NCI-H748 treated with DMSO at 0.1 percent for 48 hours (cell line): ENCODE data around the gene KNSTRN.

ENCODE experiments used
- DNase-seq: peaks from one replicate; lab custom pipeline; 2025; lab: John Stamatoyannopoulos, UW

KNSTRN gene

DNA sequence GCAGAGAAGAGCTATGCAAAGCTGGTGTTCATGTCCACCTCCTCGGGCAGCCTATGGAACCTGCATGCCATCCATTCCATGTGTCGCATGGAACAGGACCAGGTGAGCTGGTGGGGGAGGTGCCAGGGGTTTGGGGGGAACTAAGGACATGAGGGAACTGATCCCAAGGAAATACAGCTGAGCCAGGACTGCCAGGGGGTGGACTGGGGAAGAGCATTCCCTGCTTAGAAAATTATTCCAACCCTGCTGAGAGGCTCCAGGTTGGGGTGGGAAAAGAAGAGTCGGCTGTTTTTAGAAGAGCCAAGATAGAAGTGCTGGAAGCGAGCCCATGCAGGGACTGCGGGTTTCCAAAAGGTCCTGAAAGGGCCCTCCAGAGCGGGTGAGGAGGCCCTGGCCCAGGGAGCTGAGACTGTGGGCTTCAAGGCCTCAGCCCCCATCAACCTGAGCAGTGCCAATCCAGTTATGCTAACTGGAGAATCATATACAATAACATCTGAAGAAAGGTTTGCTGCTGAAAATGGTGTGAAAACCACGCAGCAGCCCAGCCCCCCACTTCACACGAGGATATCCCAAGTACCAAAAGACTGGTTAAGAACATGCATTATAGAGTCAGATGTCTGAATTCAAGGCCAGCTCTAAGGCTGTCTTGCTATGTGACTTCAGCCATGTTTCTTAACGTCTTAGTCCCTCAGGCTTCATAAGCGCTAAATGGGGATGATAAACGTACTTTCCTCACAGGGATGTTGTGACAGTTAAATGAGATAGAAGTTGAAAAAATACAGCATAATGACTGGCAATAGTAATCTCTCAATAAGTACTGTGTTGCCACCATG is 16.7 kb upstream of the KNSTRN start:
- DNase-seq = no peak

DNA sequence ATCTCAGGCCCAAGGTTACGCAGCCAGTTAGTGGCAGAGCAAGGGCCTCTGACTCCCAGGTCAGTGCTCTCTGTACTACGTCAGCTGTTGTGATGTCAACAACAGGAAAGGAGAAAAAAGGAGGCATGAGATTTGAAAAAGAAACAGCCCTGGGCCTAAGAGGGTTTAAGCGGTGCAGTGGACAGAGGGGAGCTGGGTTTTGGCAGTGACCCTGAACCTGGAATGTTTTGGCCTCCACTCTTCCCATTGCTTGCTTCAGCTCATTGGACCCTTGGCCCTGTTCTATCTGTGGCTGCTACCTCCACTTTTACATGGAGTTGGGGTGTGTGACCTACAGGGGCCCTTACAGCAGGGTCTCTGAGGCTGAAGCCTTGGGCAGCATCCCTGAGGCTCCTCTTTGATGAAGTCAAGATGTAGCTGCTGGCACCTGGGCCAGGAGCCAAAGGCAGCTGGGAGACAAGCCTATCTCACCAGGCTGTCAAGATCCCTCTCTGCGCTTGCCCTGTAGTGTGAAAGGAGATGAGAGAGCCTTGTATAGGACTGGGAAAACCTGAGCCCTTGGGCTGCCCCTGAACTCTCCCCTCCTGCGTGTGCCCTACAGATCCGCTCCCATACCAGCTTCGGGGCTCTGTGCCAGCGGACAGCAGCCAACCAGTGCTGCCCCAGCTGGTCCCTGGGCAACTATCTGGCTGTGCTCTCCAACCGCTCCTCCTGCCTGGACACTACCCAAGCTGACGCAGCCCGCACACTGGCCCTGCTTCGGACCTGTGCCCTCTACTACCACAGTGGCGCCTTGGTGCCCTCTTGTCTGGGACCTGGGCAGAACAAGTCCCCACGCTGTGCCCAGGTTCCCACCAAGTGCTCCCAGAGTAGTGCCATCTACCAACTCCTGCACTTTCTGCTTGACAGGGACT is 15.8 kb upstream of the KNSTRN start:
- DNase-seq = no peak

DNA sequence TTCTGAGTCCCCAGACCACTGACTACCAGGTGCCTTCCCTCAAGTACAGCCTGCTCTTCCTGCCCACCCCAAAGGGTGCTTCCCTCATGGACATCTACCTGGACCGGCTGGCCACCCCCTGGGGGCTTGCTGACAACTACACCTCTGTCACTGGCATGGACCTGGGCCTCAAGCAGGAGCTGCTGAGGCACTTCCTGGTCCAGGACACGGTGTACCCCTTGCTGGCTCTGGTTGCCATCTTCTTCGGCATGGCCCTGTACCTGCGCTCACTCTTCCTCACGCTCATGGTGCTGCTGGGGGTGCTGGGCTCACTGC is 15.2 kb upstream of the KNSTRN start:
- no peak for DNase-seq

DNA sequence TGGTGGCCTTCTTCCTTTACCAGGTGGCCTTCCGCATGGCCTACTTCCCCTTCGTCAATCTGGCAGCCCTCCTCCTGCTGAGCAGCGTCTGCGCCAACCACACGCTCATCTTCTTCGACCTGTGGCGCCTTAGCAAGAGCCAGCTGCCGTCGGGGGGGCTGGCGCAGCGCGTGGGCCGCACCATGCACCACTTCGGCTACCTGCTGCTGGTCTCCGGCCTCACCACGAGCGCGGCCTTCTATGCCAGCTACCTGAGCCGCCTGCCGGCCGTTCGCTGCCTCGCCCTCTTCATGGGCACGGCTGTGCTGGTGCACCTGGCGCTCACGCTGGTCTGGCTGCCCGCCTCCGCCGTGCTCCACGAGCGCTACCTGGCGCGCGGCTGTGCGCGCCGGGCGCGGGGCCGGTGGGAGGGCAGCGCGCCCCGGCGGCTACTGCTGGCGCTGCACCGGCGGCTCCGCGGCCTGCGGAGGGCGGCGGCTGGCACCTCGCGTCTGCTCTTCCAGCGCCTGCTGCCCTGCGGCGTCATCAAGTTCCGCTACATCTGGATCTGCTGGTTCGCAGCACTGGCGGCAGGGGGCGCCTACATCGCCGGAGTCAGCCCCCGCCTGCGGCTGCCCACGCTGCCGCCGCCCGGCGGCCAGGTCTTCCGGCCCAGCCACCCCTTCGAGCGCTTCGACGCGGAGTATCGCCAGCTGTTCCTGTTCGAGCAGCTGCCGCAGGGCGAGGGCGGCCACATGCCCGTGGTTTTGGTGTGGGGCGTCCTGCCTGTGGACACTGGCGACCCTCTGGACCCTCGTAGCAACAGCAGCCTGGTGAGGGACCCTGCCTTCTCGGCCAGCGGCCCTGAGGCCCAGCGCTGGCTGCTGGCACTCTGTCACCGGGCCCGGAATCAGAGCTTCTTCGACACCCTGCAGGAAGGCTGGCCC is 14.6 kb upstream of the KNSTRN start:
- peak; percentile 61 for DNase-seq

DNA sequence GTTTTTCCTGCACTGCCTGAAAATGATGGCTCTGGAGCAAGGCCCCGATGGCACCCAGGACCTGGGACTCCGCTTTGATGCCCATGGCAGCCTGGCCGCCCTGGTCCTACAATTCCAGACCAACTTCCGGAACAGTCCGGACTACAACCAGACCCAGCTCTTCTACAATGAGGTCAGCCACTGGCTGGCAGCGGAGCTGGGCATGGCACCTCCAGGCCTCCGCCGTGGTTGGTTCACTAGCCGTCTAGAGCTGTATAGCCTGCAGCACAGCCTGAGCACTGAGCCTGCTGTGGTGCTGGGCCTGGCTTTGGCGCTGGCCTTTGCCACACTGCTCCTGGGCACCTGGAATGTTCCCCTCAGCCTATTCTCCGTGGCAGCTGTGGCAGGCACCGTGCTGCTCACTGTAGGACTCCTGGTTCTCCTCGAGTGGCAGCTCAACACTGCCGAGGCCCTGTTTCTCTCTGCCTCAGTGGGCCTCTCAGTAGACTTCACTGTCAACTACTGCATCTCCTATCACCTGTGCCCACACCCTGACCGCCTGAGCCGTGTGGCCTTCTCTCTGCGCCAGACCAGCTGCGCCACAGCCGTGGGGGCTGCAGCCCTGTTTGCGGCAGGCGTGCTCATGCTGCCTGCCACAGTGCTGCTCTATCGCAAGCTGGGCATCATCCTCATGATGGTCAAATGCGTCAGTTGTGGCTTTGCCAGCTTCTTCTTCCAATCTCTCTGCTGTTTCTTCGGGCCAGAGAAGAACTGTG is 13.6 kb upstream of the KNSTRN start:
- DNase-seq = no peak

DNA sequence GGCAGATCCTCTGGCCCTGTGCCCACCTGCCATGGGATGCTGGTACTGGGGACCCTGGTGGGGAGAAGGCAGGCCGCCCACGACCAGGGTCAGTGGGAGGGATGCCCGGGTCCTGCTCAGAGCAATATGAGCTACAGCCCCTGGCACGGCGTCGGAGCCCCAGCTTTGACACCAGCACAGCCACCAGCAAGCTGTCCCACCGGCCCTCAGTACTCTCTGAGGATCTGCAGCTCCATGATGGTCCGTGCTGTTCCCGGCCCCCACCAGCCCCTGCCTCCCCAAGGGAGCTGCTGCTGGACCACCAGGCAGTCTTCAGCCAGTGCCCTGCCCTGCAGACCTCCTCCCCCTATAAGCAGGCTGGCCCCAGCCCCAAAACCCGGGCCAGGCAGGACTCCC is 13.0 kb upstream of the KNSTRN start:
- DNase-seq = no peak

DNA sequence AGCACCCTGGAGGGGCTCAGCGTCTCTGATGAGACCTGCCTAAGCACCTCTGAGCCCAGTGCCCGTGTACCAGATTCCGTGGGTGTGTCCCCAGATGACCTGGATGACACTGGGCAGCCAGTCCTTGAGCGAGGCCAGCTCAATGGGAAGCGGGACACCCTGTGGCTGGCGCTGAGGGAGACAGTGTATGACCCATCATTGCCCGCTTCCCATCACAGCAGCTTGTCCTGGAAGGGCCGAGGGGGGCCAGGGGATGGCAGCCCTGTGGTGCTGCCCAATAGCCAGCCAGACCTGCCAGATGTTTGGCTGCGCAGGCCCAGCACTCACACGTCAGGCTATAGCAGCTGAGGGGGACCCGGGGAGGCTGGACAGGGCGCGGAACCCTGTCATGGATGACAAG is 12.6 kb upstream of the KNSTRN start:
- DNase-seq = no peak

DNA sequence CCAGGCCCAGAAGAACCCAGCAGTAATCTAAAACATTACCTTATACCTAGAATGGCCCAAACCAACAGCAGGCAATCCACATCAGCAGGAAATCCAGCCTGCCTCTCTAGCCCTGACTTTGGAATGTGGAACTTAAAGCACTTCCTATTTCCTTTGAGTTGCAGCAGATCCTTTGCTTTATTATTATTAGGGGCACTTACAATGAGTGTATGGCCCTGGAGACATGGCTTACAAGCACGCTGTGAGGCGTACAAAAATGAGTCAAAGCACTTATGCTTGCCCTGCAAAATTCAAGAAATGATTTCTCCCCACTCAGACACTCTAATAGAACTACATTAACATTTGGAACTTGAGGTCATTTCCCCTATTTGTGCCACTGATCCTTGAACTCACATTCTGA is 9.5 kb upstream of the KNSTRN start:
- no peak for DNase-seq

DNA sequence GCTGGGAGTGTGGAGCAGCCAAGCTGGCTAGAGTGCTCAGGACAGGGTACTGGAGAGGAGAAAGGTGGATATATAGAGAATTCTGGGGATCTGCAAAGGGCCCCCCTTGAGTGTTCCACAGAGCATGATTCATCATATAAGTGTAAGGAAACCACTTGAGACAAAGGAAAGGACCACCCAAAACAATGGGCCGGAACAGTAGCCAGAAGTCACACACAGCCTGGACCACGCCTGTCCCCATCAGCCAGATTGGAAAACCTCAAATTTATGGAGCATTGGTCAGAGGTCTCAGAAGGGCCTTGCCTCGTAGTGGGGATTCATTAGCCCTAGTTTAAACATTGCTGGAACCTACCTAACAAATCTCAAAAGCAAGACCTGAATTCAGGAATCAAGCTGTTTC is 4.9 kb upstream of the KNSTRN start:
- no peak for DNase-seq

DNA sequence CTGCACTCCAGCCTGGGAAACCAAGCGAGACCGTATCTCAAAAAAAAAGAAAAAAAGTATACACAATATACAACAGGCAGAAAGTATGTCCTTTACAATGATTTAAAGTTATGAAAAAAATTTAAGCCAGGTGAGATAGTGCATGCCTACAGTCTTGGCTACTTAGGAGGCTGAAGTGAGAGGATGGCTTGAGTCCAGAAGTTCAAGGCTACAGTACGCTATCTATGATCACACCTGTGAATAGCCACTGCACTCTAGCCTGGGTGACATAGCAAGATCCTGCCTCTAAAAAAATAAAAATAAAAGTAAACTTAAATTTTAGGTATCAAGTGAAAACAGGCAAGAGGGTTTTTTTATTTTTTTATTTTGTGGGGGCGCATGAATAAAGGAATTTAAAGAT is 3.1 kb upstream of the KNSTRN start:
- DNase-seq = no peak

DNA sequence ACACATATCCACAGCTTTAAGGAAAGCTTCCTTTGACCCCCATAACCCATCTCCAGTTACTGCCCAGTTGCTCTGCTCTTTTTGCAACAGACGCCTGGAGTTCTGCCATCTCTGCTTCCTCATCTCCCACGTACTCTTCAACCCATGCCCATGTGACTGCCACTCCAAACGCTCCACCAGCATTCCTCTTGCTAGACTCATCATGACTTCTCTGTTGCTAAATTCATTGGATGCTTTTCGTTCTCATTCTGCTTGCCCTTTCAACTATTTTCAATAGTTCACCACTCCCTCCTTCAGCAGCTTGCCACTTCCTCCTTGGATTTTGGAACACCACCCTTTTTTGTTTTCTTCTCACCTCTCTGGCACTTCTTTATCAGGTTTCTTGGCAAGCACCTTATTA is 2.7 kb upstream of the KNSTRN start:
- DNase-seq = no peak

DNA sequence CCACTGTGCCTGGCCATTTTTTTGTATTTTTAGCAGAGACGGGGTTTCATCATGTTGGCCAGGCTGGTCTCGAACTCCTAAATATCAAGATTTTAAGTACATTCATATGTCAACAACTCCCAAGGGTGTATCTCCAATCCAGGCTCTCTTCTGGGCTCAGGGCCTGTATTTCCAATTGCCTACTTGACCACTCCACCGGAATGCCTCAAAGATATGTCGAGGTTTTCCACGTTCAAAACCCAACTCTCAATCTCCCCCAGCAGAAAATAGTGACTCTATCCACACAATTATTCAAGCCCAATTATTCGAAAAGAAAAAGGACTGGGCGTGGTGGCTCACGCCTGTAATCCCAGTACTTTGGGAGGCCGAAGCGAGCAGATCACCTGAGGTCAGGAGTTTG is 1.9 kb upstream of the KNSTRN start:
- no peak for DNase-seq

DNA sequence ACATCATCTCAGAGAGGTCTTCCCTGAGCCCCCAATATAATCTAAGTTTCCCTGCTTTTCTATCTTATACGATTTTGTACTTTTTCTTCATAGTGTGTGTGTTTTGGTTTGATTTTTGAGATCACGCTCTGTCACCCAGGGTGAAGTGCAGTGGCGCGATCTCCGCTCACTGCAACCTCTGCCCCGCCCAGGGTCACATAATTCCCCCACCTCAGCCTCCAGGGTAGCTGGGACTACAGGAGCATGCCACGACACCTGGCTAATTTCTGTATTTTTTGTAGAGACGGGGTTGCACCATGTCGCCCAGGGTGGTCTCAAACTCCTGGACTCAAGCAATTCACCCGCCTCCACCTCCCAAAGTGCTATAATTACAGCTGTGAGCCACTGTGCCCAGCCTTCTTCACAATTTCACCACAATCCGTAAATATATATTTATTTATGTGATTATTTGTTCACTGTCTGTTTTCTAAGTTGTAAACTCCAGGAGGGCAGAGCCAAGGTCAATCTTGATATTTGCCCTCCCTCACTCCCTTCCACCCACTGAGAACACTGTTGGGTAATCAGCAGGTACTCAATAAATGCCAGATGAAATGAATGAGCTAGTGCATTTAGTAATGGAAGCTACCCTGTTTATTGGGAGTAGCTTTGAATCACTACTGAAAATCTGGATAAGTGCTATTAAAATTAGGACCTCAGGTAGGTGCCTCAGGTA is 547 bp upstream of the KNSTRN start:
- DNase-seq = no peak

DNA sequence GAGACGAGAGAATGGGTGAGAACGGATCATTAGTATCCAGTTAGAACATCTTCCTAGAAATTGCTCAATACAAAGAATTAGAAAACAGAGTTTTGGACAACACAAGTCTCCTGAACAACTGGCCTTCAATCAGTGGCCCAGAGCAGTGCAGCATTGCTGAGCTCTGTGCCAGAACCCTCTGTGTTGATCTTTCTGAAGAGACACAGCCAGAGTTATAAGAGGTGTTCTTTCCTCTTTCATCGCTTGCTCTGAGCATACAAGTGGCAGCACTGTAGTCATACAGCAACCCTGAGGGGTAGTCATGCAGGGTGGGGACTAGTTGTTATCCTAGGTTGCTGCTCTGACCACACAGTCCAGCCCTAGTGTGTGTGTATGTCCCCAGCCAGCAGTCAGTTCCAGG is 4.0 kb downstream of the KNSTRN start:
- DNase-seq = no peak

DNA sequence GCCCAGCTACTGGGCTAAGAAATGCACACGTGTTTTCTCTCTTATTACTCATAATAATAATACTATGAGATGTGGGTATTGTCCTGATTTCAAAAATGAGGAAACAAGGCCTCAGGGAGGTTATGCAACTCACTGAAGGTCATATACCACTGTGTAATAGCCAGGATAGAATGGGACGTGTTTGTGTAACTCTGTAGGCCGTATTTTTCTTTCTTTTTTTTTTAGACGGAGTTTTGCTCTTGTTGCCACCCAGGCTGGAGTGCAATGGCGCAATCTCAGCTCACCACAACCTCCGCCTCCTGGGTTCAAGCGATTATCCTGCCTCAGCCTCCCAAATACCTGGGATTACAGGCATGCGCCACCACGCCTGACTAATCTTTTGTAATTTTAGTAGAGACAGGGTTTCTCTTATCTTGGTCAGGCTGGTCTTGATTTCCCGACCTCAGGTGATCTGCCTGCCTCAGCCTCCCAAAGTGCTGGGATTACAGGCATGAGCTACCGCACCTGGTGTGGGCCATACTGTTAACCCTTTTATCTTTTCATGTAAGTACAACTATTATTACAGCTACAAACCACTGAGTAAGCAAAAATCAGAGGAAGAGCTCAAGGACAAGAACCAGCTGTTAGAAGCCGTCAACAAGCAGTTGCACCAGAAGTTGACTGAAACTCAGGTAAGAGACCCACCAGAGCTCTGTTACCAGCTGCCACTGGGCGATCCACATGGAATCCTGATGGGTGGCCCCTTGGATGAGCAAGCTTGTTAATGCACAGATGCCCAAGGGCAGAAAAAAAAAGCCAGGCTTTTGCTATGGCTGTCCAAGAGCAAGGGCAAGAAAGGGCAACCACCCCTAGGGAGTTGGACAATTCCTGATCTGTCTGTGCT is 6.7 kb downstream of the KNSTRN start:
- DNase-seq = no peak

DNA sequence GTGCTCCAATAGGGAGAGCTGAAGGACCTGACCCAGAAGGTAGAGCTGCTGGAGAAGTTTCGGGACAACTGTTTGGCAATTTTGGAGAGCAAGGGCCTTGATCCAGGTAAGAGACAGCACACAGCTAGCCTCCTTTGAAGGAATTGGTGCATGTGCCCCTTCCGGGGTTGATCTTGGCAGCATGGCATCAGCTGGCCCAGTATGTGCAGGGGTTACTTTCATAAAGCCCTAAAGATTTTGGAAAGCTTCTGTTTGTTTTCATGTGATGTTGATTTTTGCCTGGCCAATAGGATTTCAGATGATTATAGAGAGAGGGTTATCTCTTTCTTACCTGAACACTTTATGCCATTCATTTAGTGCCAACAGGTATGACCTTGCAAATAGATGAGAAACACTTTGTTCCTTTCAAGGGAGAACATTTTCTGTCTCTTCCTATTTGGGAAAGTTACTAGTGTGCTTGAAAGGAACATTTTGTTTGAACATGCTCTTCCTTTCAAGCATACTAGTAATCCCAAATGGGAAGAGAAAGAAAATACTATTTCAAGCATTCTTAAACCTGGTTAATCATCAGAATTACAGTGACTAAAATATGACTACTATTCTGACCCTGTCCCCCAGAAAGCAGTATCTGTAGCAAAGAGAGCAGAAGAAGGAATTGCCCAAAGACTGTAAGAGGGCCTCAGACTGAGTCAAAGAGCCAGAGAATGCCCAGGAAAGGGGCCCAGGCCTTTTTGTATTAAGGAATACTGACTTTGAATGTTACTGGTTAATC is 7.5 kb downstream of the KNSTRN start:
- DNase-seq = no peak

DNA sequence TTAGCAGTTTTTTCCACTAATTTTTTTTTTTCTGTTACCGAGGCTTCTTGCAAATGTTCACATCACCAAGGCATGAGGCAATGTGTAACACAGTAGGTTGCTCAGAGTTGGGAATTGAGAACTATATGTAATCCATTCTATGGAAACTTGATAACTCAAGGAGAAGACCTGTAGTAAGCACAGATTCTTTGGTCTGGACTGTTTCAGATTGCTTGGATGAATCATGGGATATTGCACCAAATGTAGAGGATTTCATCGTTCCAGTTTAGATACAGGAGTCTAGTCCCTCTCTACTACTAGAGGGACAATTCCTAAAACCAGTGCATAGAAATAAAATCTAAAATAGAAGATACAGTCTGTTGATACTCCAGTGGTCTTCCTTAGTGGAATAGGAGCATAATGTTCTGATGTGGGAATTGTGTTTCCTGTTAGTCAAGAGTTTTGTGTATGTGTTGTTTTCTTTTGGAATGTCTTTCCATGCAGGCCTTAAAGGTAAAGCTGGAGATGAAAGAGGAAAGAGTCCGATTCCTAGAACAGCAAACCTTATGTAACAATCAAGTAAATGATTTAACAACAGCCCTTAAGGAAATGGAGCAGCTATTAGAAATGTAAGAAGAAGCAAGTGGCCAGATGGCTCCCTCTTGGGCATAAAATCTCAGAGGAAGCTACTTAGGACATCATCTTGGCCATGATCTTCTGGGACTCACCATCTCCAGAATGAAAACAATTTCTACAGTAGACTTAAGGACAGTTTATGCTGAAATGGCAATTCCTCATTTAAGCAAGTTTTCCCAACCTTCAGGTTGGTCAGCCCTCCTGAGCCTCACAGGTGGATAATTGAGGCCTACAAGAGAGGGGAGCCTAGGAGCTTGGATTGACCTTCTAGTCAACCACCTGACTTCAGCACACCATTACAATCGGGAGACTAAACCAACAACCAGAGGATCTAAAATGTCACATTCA is 10.7 kb downstream of the KNSTRN start:
- DNase-seq = no peak
